ENCODE results near the gene CHTOP. TPM values are rescaled to one million over a fixed set of nuclear protein-coding genes. Genes with fewer than 3 reads are reported as not detected.

The CHTOP gene
- total RNA-seq, 1 experiment from 2014 or later = 156 TPM

- peak overlapping the region; percentile 94 for H3K27ac Mint-ChIP-seq (ENCODE audit: low read depth, unreplicated experiment)
These were observed 19.0 kb upstream of the CHTOP start for GRCh38 chr1:153614906-153615305.

GRCh38 chr1:153615406-153615805 lies 18.5 kb upstream of the CHTOP start:
- BruUV-seq (replicated peaks) = no TSS peak
- intact Hi-C loops (cut with micrococcal nuclease) = loop anchor here (5.0 kb wide), 1 partner anchor 372 kb away; the partner anchor contains the start of gene RAB13
- Mint-ChIP-seq H3K27me3 (ENCODE audit: insufficient read depth, unreplicated experiment) (no peaks in the 10 kb centered on the region), H3K27ac (ENCODE audit: low read depth, unreplicated experiment) (peak overlapping the region; percentile 76), H3K4me1 (ENCODE audit: insufficient read depth, unreplicated experiment) (peaks cover 59% of the 10 kb centered on the region), H3K4me3 (ENCODE audit: unreplicated experiment) (peak overlapping the region; percentile 90), H3K9me3 (ENCODE audit: unreplicated experiment) (no peaks in the 10 kb centered on the region), H3K36me3 (ENCODE audit: insufficient read depth, unreplicated experiment) (peaks cover 33% of the 10 kb centered on the region)
- ChIA-PET POLR2A (interaction anchor here (0.8 to 46.1 kb wide), 22 partner anchors 0 to 661 kb away, joined by 3 to 1272 read pairs (median 7); partner anchors contain the start of genes CHTOP, ILF2, JTB and RPS27), CTCF (interaction anchor here (0.6 to 11.8 kb wide), 20 partner anchors 8 to 371 kb away, joined by 3 to 214 read pairs (median 4); partner anchors contain the start of genes RAB13, S100A1, S100A13 and S100A6)
- DNase-seq (ENCODE audit: unreplicated experiment) = peak; percentile 54
- no peak for TF ChIP-seq CTCF (IDR thresholded peaks at IDR 0.05; ENCODE audit: unreplicated experiment)

More at GRCh38 chr1:153614906-153615305, 19.0 kb upstream of the CHTOP start:
- no peak for TF ChIP-seq CTCF (IDR thresholded peaks at IDR 0.05; ENCODE audit: unreplicated experiment)
- POLR2A ChIA-PET = interaction anchor here (0.7 to 46.1 kb wide), 23 partner anchors 1 to 660 kb away, joined by 3 to 1272 read pairs (median 6); partner anchors contain the start of genes CHTOP, ILF2, RAB13 and S100A1
- no peak for DNase-seq (ENCODE audit: unreplicated experiment)
- Mint-ChIP-seq H3K27me3 (ENCODE audit: insufficient read depth, unreplicated experiment) (no peaks in the 10 kb centered on the region), H3K4me3 (ENCODE audit: unreplicated experiment) (peak overlapping the region; percentile 90), H3K36me3 (ENCODE audit: insufficient read depth, unreplicated experiment) (peaks cover 32% of the 10 kb centered on the region), H3K9me3 (ENCODE audit: unreplicated experiment) (no peaks in the 10 kb centered on the region), H3K4me1 (ENCODE audit: insufficient read depth, unreplicated experiment) (peaks cover 64% of the 10 kb centered on the region)
- no TSS peak for BruUV-seq (replicated peaks)
- intact Hi-C loops (cut with micrococcal nuclease) = loop anchor here (5.0 kb wide), 1 partner anchor 372 kb away; the partner anchor contains the start of gene RAB13
- CTCF ChIA-PET = interaction anchor here (0.7 to 11.8 kb wide), 15 partner anchors 7 to 371 kb away, joined by 3 to 214 read pairs (median 5); partner anchors contain the start of genes RAB13, S100A1 and S100A13

GRCh38 chr1:153616144-153616916 lies 17.5 kb upstream of the CHTOP start, which contains the start of gene S100A14:
S100A14 (minus strand) TSS chr1:153616325; CDS start chr1:153615858, 467 bp downstream.
- peak within 1 kb of the TSS; percentile 76 for H3K27ac Mint-ChIP-seq (ENCODE audit: low read depth, unreplicated experiment)
- no peaks in the 10 kb centered on the region for H3K27me3 Mint-ChIP-seq (ENCODE audit: insufficient read depth, unreplicated experiment)
- CTCF ChIA-PET = interaction anchor here (0.6 to 11.8 kb wide), 23 partner anchors 9 to 1397 kb away, joined by 3 to 214 read pairs (median 4); partner anchors contain the start of genes CHTOP, RAB13, S100A1 and S100A13
- peak within 1 kb of the TSS; percentile 90 for H3K4me3 Mint-ChIP-seq (ENCODE audit: unreplicated experiment)
- H3K36me3 Mint-ChIP-seq (ENCODE audit: insufficient read depth, unreplicated experiment) = peaks cover 30% of the 10 kb centered on the region
- intact Hi-C loops (cut with micrococcal nuclease) = loop anchor here (5.0 kb wide), 1 partner anchor 371 kb away; the partner anchor contains the start of gene RAB13
- POLR2A ChIA-PET = interaction anchor here (0.6 to 46.1 kb wide), 33 partner anchors 1 to 662 kb away, joined by 3 to 1272 read pairs (median 4); partner anchors contain the start of genes CHTOP, CREB3L4, CRTC2 and ILF2
- BruUV-seq (replicated peaks) = no TSS peak
- DNase-seq (ENCODE audit: unreplicated experiment) = peak; percentile 97
- H3K9me3 Mint-ChIP-seq (ENCODE audit: unreplicated experiment) = no peaks in the 10 kb centered on the region
- no peak for TF ChIP-seq CTCF (IDR thresholded peaks at IDR 0.05; ENCODE audit: unreplicated experiment)
- peaks cover 52% of the 10 kb centered on the region for H3K4me1 Mint-ChIP-seq (ENCODE audit: insufficient read depth, unreplicated experiment)

Measured in MCF 10A (cell line).